Stimulated activated CD4-positive, alpha-beta T cell treated with anti-CD3 and anti-CD28 coated beads, Interleukin-4, amount 100 ng/mL, for 48 hours (primary cell): ENCODE measurements around the gene SLC24A1.

Experiments
- DNase-seq, 2 donors: peaks; one replicate each; pipeline ENCODE4 v3.0.0-alpha.2; 2020; ENCODE audit warnings: low read depth in 2 of 2

The SLC24A1 gene

GRCh38 chr15:65618560-65619109 lies 3.1 kb upstream of the SLC24A1 start:
- DNase-seq, result no peak

GRCh38 chr15:65619626-65620290 lies 2.0 kb upstream of the SLC24A1 start:
- no peak for DNase-seq

- DNase-seq, result no peak
These were observed 905 bp upstream of the SLC24A1 start for GRCh38 chr15:65620833-65621232.

- no peak for DNase-seq
These were observed 1.4 kb downstream of the SLC24A1 start for GRCh38 chr15:65623103-65623502.

GRCh38 chr15:65626856-65627255 lies 5.1 kb downstream of the SLC24A1 start:
- DNase-seq, result no peak

- DNase-seq, result no peak
These were observed 7.8 kb downstream of the SLC24A1 start for GRCh38 chr15:65629548-65629947.

- DNase-seq, result no peak
These were observed 9.0 kb downstream of the SLC24A1 start for GRCh38 chr15:65630760-65631159.

GRCh38 chr15:65631503-65631902 lies 9.8 kb downstream of the SLC24A1 start:
- no peak for DNase-seq

- DNase-seq, result no peak
These were observed 11.1 kb downstream of the SLC24A1 start for GRCh38 chr15:65632780-65633375.

GRCh38 chr15:65633752-65634151 lies 12.0 kb downstream of the SLC24A1 start:
- DNase-seq, result no peak

- no peak for DNase-seq
These were observed 12.6 kb downstream of the SLC24A1 start for GRCh38 chr15:65634356-65634755.

GRCh38 chr15:65638109-65638508 lies 16.4 kb downstream of the SLC24A1 start:
- DNase-seq, result no peak

GRCh38 chr15:65638681-65639089 lies 16.9 kb downstream of the SLC24A1 start:
- DNase-seq, result peak in 1 of 2 donors; percentile 4

- no peak for DNase-seq
These were observed 17.8 kb downstream of the SLC24A1 start for GRCh38 chr15:65639509-65639908.

- DNase-seq, result no peak
These were observed 20.2 kb downstream of the SLC24A1 start for GRCh38 chr15:65641768-65642475.

- DNase-seq, result no peak
These were observed 20.9 kb downstream of the SLC24A1 start for GRCh38 chr15:65642594-65642993.

- DNase-seq, result no peak
These were observed 22.5 kb downstream of the SLC24A1 start for GRCh38 chr15:65644282-65644681.

- DNase-seq, result no peak
These were observed 23.7 kb downstream of the SLC24A1 start for GRCh38 chr15:65645392-65645791.

- DNase-seq, result no peak
These were observed 24.7 kb downstream of the SLC24A1 start for GRCh38 chr15:65646486-65646885.

GRCh38 chr15:65650312-65651041 lies 28.7 kb downstream of the SLC24A1 start:
- no peak for DNase-seq

GRCh38 chr15:65651042-65651322 lies 29.2 kb downstream of the SLC24A1 start:
- DNase-seq, result no peak
